Fibroblast of mammary gland (primary cell): ENCODE measurements around the gene MGAT4A.

ENCODE experiments used
- DNase-seq: peaks from one replicate; pipeline ENCODE4 v3.0.0-alpha.2; 2010; ENCODE audit warnings: low read depth
- H3K4me3 ChIP-seq: 2 replicates; pipeline ENCODE4 v1.5.1; 2011; ENCODE audit warnings: low read depth, mild to moderate bottlenecking, low read length, moderate library complexity; ENCODE audit not compliant: control insufficient read depth
- CTCF ChIP-seq: conservative IDR thresholded peaks from 2 replicates; pipeline ENCODE4 v1.5.1; 2011; ENCODE audit warnings: low read depth, low read length, inconsistent platforms; ENCODE audit not compliant: control insufficient read depth, insufficient read depth

MGAT4A gene

GRCh38 chr2:98712145-98712544 is 18.8 kb downstream of the MGAT4A start:
- H3K4me3 ChIP-seq: no peak overlapping the region
- no peak for DNase-seq
- no peak for TF ChIP-seq CTCF

DNA sequence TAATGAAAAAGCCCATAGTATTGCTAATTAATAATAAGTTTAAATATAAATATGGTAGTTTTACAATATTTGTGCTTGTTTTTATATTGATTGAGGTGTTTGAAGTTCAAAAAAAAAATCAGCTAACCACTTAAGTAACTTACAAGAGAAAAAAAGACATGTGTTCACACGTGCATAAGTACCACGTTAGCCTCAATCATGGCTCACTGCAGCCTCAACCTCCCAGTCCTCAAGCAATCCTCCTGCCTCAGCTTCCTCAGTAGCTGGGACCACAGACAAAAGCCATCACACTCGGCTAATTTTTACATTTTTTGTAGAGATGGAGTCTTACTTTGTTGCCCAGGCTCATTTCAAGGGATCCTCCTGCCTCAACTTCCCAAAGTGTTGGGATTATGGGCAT is 19.4 kb downstream of the MGAT4A start:
- no peak overlapping the region for H3K4me3 ChIP-seq
- TF ChIP-seq CTCF: no peak
- DNase-seq: no peak

DNA sequence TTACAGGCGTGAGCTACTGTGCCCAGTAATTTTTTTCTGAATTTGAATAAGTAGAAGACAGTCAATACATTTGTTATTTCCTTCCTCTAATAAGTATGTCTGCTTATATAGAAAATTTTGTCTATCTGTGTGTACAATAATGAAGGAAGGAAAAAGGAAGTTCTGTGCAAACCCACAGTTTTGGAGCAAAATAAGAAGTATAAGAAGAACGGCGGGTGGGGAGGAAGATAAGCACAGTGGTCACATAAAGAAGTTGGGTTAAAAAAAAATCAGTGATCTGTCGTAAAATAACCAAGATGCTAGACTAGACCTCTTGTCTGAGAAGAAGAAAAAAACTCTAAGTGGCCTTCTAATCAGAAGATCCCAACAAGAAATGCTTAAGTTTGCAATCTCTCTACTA is 20.2 kb downstream of the MGAT4A start:
- TF ChIP-seq CTCF: no peak
- no peak for DNase-seq
- H3K4me3 ChIP-seq: no peak overlapping the region

- H3K4me3 ChIP-seq: no peak overlapping the region
- no peak for DNase-seq
- TF ChIP-seq CTCF: no peak
Observed at GRCh38 chr2:98709535-98709934, 21.4 kb downstream of the MGAT4A start.

GRCh38 chr2:98708396-98709186 is 22.3 kb downstream of the MGAT4A start:
- TF ChIP-seq CTCF: no peak
- no peak for DNase-seq
- H3K4me3 ChIP-seq: no peak overlapping the region

DNA sequence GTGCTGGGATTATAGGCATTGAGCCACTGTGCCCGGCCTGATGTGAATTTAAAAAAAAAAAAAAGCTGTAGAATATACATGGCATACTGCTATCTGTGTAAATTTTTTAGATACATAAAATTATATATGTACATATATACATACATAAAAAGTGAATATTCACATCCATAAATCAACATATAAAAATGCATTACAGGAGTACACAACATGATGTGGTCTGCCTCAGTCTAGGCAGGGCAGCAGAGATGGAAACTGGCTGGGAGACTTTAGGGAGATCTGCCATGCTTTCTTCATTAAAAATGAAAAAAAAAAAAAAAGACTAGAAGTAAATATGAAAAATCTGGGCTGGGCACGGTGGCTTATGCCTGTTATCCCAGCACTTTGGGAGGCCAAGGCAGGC is 24.3 kb downstream of the MGAT4A start:
- DNase-seq: no peak
- no peak overlapping the region for H3K4me3 ChIP-seq
- TF ChIP-seq CTCF: no peak

- H3K4me3 ChIP-seq: no peak overlapping the region
- no peak for TF ChIP-seq CTCF
- DNase-seq: no peak
Observed at GRCh38 chr2:98705333-98705617, 25.7 kb downstream of the MGAT4A start.
